Astrocyte (in vitro differentiated cells and primary cell): Measurements from ENCODE around the gene MAX.

Experiments used
- EZH2 ChIP-seq: IDR thresholded peaks from 2 replicates; pipeline ENCODE4 v1.6.1; 2012; ENCODE audit warnings: mild to moderate bottlenecking, low read length, inconsistent platforms; ENCODE audit not compliant: insufficient read depth
- TF ChIP-seq, protein P1 (sequence below): IDR thresholded peaks from 2 replicates; pipeline ENCODE4 v1.5.1; 2011; ENCODE audit warnings: low read depth, mild to moderate bottlenecking, inconsistent platforms, low read length, moderate library complexity; ENCODE audit not compliant: insufficient read depth

DNA sequence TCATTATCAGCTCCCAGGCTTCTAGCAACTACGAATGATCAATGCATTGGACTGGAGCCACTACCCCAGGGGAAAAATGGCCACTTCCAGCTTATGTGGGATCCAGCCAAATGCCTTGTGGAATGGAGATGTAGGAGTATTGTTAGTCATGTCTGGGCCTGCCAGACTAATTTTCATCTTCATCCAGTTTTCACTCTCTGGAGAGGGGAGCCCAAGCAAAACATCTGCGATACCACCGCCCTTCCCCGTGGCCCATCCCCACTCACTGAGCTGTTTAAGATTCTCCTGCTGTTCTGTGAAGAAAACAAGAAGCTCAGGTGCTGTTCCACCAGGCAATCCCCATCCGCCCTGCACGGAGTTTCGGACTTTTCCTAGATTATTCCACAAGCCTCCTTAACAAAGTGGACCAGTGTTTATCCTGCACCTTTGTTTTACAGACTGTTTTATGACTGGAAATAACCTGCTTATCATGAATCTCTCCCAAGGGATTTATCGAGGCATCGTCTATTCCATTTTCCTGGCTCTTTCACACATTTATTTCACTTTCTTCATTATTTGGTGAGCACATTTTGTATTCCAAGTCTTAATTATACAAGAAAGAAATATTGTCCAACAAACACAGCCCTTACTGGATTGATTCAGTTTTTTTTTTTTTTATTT is 35.5 kb upstream of the MAX start:
- no peak for TF ChIP-seq EZH2
- TF ChIP-seq, protein P1, sequence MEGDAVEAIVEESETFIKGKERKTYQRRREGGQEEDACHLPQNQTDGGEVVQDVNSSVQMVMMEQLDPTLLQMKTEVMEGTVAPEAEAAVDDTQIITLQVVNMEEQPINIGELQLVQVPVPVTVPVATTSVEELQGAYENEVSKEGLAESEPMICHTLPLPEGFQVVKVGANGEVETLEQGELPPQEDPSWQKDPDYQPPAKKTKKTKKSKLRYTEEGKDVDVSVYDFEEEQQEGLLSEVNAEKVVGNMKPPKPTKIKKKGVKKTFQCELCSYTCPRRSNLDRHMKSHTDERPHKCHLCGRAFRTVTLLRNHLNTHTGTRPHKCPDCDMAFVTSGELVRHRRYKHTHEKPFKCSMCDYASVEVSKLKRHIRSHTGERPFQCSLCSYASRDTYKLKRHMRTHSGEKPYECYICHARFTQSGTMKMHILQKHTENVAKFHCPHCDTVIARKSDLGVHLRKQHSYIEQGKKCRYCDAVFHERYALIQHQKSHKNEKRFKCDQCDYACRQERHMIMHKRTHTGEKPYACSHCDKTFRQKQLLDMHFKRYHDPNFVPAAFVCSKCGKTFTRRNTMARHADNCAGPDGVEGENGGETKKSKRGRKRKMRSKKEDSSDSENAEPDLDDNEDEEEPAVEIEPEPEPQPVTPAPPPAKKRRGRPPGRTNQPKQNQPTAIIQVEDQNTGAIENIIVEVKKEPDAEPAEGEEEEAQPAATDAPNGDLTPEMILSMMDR = no peak
